HG03469 (cell line): Measurements from ENCODE around the gene PXDC1.
A peak's percentile ranks its signal among the peaks of the same experiment; 100 is the strongest.

Experiments used
- ATAC-seq: cut with Tn5 transposase; IDR thresholded peaks from one replicate; pipeline ENCODE4 v1.9.1; 2021; ENCODE audit warnings: mild to moderate bottlenecking, moderate library complexity, moderate number of reproducible peaks; ENCODE audit not compliant: unreplicated experiment

The PXDC1 gene

DNA sequence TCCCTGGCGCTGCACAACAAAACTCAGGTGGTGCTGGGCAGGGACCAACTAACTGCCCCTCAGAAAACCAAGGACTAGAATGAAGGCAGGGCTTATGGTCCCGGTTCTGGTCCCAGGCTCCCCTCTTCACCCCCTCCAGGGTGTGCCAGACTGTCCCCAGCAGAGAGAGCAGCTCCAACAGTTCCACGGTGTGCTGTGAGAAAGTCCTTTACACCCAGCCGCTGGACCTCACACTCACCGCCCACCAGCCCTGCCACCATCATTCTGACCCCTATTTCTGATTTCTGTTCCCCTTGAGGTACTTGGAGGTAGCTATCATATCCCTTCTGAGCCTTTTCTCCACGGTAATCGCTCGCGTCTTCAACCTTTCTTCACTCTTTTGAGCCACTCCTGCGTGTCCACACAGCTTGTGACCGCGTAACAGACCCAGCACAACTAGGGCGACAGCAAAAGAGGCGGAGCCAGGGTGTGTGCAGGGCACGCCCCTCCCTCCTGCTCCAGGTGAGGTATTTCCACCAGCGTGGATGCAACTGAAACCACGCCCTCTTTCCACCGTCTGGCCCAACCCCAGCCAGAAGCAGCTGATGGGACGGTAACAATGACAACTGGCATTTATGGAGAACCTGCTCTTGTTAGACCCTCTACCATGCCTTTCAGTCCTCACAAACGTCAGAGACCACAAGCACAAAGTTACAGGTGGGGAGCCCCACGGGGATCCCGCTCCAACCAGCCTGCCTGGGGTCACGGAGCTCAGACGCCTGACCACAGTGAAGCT is 2.3 kb downstream of the PXDC1 start:
- no peak for ATAC-seq

DNA sequence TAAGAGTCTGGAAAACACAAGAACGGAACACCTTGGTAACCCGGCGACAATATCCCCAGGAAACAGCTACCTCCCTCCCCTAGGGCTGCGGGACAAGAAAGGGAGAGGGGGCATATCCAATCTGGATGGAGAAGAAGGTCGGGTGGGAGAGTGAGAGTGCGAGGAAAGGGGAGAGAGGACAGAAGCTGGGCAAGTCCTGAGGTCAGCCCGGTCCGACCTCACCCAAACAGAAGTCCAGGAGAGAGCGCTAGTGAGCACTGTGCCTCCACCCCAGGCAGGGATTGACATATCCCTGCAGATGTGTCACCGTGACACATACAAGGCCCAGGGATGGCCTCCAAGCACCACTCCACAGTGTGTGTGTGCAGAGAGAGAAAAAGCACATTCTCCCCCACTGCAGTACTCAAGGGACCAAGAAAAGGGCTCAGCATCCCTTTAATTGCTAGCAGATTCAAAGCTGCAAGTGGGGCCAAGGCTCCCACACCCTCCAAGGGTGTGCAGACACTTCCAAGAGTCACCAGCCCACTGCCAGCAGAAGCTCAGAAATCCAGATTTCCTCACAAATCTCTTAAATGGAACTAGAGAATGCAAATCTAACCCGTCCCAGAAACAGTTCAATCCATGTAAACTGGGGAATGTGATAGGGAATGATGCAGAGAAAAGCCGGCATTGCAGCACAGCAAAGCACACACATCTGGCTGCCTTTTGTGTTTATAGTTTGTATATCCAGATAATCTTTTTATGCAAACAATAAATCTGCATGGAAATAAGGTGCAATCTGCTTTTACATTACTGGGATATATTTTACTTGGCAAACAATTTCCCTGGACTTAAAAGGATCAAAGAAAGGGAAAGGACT is 3.1 kb downstream of the PXDC1 start:
- no peak for ATAC-seq

DNA sequence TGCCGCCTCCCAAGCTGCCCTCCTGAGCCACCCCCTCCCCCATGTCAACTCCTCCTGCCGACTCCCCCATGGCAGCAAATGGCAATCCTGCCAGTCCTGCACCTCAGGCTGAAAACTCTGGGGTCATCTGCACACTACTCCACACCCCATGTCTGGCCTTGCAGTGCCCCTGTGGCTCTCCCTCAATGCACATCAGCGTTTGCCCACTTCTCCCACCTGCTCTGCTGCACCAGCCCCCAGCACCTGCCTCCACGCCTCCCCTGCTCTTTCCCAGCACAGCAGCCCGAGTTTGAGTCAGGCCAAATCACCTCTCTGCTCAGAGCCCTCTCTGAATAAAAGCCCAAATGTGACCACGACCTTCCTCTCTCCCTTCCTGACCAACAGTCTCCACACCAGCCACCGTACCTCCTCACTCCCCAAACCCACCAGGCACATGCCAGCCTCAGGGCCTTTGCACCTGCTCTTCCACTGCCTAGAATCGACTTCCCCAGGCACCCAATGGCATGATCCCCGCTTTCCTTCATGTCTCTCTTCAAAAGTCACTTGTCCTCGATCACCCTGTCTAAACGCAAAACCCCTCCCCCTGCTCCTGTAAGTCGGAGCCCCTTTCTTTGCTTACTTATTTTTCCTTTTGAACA is 4.3 kb downstream of the PXDC1 start:
- ATAC-seq = no peak

DNA sequence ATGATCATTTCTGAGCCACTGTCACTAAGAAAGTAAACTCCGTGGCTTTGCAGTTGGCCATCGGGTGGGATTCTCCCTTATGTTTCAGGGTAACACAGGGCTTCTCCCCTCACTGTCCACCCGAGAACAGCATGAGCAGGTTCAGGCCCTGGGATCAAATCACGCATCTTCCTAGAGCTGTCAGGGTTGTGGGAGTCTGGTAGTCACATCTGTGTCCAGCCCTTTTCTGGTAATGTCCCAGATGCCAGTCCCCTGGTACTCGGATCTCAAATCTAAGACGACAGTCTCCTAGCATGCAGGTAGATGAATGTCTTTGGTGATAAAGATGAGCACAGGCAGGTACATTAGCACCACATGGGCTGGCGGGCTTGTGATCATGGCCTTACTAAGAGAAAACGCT is 4.8 kb downstream of the PXDC1 start:
- no peak for ATAC-seq

DNA sequence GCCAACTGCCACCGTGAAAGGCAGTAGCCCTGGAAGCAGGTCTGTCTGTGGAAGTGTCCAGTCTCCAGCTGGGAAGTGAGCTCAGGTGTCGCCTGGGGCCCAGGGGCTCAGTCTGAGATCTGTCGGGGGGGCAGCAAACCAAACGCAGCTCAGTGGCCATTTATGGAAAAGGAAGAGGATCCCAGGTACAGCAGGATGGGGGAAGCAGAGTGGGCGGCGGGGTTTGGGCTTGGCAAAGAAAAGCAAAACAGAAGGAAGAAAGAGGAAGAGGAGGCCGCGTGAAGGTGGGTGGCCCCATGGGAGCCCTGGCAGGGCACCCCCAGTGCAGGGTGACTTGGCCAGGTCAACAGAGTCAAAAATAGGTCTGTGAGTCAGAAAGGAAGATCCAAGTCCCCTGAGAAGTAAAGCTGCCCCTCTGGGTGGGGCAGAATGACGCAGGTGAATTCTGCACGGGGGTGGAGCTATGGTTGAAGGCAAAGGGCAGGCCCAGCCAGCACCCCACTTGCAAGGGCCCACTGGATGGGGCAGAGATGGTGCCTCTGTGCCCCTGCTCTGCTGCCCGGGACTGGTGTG is 5.3 kb downstream of the PXDC1 start:
- peak; percentile 43 for ATAC-seq

DNA sequence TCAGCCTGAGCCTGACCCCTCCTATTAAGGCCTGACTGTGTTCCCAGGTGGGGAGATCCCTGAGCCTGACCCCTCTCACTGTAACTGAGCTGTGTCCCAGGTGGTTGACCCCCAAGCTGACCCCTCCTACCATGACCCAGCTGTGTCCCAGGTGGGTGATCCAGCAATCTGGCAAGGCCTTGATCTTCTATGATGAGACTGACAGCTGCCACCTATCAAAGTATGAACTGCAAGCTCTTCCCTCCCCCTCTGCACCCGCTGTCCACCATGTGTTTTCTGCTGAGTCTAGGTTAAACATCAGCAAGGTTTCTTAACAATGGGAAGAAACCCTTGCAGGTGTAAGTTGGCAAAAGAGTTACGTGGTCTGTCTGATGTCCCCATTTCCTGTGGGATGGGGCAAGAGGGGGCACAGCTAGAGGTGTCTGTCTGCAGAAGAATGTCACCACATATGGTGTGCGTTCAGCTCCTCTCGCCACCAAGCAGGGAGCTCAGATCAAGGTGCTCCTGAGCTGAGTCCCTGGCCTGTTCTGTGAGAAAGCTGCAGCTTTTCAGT is 5.9 kb downstream of the PXDC1 start:
- ATAC-seq = no peak

DNA sequence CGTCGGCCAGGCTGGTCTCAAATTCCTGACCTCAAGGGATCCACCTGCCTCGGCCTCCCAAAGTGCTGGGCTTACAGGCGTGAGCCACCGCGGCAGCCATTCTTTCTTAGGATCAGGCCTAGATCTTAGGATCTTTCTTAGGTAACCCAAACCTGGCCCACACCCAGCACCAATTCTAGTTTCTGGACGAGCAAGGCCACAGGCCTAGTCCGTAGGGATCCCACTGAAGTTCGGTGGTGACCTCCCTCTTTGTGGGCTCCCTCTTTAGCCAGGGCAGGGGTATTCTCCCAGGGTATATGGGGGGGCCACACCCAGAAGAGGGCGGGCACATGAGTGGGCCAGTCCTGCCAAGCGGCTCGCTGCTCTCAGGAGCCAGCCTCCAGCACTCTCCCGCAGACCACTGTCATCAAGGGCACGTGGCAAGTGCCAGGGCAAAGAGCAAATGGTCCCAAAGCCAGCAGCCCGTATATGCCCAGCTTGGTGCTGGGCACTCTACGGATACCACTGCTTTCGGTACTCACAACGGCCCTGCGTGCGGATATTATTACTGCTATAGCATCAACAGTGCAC is 6.5 kb downstream of the PXDC1 start:
- ATAC-seq = no peak

DNA sequence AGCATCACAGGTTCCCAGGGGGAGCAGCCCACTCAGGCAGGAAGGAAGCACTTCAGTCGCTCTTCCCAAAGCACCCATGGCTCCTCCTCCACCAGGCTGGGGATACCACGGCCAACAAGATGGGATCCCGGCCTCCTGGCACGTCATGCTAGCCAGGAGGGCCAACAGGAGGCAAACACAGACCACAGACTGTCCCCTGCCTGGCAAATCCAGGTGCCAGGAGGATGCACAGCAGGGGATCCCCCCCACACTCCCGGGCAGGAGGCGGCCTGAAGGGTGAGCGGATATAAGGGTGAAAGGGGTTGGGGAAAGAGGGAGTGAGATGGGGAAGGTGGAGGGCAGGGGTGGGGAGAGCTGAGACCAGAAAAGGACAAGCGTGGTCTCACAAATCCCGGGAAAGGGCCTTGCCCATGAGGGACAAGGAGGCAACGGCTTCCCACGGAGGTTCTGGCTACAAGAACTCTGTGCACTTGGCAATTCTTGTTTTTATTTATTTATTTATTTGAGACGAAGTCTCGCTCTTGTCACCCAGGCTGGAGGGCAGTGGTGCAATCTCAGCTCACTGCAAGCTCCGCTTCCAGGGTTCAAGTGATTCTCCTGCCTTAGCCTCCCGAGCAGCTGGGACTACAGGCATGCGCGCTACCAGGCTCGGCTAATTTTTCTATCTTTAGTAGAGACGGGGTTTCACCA is 7.2 kb downstream of the PXDC1 start:
- no peak for ATAC-seq

DNA sequence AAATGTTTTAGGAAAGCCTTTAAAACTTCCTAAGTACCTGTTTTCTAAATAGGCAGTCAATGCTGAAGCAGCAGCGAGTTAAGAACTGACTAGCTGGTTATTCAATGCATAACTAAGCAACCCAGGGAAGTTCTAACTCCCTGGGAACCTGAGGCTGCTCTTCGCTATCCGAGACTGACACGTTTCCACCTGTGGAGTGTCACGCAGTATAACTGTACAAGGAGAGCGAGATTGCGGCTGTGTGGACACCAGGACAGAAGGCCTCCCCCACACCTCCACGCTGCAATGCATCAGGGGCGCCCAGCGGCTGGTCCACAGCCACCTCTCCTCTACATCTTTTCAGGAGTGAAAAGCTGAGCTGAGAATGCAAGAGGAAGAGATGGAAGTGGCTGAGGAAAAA is 8.0 kb downstream of the PXDC1 start:
- ATAC-seq = no peak

DNA sequence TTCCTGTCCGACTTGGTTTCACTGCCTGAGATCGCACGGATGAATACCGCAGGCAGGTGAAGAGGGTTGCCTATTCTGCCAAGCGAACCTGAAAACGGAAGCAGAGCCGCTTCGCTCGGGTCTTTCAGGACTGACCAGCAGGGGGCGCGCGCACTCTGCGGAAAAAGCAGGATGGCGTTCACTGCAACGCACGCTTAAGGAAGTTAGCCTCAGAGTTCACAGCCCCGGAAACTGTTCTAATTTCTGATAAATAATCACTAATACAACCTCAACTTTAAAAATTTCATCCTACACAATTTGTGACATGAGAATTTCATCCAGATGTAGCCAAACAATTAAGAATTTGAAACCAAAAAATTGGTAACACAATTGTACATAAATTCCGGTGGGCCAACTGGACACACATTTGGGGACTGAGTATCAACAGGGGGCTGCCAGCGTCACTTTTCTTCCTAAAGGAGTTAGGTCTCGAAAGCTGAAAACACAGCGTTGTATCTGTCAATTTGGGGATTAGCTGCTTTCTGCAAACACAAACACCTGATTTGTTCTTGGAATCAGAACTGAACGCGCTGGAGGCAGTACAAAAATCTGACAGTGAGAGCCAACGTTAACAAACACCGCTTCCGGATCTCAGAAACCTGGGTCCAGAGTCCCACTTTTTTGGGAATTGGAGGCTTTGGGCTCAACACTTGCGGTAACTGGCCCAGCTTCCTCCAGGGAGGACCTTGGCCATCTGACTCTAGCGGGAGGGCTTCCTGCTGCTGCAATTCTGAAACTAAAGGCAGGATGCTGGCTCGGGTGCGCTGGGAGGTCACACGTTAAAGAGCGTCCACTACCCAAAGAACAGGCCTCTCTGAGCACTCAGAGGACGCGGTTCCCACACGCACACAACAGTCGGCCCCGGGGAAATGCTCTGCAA is 8.8 kb downstream of the PXDC1 start:
- ATAC-seq = no peak

DNA sequence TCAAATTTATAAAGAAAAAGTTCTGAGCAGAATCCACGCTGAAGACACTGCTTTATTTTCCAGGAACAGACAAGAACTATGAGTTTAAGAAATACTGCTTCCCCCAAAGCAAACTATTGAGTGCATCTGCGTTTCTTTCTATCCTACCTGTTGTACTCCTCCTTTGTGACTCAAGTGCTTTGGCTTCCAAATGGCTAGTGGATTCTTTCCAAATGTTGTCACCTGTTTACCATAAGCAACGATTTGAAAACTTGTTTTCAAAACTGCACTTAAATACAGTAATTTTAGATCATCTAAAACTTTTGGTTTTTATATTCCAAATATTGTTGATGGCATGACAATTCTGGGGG is 9.5 kb downstream of the PXDC1 start:
- ATAC-seq = no peak

DNA sequence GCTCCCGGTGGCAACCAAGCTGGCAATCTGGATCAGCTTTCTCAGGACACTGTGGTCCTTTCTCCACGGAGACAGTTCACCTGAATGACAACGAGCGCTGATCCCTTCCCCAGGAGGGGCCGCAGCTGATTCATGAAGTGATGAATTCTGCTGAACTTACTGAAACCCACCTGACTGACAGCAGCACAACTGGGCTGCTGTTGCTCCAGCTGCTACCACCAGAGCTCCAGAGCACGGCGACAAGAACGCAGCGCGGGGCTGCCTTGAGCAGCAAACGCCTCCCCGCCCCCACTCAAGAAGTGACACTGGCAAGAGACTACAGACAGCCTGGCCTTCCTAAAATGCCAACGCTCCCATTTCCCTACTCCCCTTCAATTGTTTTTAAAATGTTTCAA is 10.0 kb downstream of the PXDC1 start:
- ATAC-seq = no peak

DNA sequence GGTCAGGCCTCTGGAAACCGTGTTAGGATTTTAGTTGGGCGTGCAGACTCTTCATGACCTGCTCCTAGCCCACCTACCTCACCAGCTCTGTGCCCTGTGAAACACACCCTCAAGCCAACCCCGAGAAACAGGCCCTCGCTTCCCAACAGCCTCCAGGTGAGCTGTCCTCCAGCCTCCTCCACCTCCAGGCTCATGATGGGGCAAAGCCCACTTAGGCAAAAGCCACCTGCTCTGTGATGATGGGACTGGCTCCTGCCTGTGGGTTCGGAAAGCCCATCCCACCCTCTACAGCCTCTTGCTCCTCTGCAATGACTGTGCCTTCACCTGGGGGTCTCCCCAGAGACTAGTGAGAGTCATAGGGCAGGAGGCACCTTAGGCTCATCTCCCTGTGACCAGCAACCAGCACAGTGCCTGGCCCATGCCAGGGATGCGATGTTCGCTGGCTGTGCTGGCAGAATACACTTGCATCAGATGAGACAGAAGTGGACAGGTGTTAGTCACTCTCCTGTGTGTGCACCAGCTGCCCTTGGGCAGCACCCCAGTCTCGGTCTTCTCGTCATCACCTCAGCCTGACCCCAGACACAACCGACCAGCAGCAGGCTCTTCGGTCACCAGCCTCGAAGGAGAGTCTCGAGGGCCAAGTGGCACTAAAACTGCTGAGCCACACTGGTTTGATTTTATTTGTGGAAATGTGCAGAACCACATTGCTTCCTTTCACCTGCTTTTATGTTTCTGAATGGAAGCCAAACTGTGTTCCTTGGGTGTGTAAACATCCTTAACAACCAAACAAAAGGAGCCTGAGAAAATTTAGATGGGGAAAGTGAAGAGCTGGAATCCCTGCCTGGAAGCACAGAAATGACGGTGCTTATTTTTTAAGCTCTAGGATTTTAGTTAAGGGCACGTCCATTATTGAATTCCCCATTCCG is 10.7 kb downstream of the PXDC1 start:
- no peak for ATAC-seq

DNA sequence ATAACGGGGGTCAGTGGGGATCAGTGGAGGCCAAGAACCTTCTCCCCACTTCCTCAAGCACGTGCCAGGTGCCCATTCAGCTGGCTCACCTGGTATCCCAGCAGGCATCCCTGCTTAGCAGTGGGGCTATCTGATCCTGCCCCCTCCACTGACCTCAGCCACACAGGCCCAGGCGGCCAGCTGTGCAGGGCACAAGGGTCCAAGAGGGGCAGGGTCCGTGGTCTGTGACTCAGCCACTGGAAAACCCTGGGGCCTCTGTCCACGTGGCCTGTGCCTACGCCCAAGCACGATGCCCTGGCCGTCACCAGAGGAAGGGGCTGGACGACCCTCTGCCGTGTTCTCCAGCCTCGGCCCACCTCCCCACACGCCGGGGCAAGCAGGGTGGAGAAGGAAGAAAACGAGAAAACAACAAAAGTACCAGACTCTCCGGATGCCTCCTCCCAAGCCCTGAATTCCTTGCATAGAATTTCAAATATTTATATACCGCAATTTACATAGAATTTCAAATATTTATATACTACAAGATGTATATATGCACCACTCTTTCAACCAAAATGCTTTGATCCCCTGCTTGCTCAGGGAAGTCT is 12.1 kb downstream of the PXDC1 start:
- no peak for ATAC-seq

DNA sequence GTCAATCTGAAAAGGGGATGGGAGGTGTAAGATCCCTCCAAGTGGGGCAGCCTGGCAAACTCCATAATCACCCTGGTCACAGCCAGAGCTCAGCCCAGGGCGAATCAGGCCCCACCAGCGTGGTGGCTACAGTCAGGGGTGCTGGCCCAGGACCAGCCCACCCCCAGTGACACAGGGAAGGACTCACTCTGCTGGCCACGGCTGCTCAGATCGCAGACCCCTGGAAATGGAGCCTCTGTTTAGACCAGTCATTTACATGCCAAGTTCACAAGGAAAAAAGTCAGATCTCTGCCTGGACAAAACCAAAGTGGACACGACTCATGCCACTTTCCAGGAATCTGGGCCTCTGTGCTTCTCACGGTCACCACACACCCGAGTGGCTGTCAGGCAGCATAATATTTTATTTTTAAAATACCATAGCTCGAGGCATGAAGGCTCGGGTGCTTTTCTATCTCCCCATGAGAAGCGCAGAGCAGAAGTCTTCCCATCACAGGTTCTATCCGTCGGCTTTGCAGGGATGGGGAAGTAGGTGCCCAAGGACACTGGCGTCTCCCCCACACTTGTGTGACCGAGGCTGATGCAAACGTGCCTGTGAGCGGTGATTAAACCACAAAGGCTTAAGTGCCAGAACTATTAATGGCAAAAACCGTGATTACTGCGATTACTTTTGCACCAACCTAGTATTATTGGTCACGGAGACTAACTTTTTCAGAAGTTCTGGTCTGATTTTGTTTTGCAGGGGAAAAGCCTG is 13.0 kb downstream of the PXDC1 start:
- no peak for ATAC-seq

DNA sequence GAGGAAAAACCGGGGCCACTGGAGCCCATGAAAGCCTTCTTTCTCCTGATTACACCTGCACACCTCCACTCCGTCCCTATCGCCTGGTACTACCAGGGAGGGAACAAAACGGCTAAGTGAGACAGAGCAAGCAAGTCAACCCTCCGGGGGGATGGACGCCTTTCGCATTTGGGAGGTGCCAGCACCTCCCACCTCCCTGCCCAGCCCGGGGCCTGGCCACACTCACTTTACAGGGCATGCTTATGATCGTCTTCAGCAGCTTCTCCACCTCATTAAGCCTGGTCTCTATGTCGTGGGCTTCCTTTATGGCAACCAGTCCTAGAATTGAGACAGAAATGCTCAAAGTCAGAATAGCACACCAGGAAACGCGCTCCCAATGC is 13.7 kb downstream of the PXDC1 start:
- ATAC-seq = no peak

DNA sequence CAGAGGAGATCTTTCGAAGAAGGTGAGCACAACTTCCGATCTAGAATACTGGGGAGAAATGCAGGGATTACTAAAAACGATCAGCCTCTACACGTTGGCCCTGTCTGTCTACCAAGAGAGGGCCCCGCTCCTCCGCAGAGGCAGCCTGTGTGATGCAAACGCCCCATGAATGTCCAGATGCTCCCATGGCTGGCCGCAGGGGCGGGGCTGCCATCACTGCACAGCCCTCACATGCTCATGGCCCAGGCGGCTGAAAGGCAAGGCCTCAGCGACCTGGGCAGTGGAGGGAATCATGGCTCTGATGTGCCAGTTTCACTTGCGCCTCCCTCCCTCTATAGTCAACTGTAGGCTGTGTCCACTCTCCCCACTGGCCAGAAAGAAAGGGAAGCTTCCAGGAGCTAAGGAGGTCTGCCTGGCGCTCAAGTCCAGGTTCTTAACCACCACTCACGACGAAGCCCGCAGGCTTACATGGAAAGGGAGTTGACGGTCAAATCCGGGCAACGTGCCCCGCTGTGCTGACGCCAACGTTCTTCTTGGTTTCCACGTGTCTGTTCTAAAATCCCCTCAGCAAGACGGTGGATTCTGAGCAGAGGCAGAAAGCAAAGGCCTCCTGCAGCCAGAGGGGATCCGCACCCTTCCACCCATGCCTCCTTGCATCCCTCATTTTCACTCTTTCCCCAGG is 14.2 kb downstream of the PXDC1 start:
- no peak for ATAC-seq
